Stimulated activated effector memory CD8-positive, alpha-beta T cell treated with anti-CD3 and anti-CD28 coated beads, Interleukin-12 subunit alpha, Interleukin-12 subunit beta, amount 100 ng/mL, for 72 hours (primary cell): ENCODE results near the gene KCNK2.

Experiments used
- ATAC-seq: fragments of 150-1000 bp; cut with Tn5 transposase; 2 replicates; pipeline ENCODE4 v1.10.0; 2021
- DNase-seq, 2 donors: peaks; one replicate each; pipeline ENCODE4 v3.0.0; 2021 to 2022; ENCODE audit warnings: low spot score in 2 of 2
- H3K27ac Mint-ChIP-seq: one replicate; pipeline ENCODE4 v1.8.0; 2022; ENCODE audit warnings: mild to moderate bottlenecking, mixed read lengths
- H3K36me3 Mint-ChIP-seq: one replicate; pipeline ENCODE4 v1.8.0; 2022; ENCODE audit warnings: mild to moderate bottlenecking, mixed read lengths
- H3K4me1 Mint-ChIP-seq: one replicate; pipeline ENCODE4 v1.8.0; 2022; ENCODE audit warnings: mixed read lengths
- H3K4me3 Mint-ChIP-seq: one replicate; pipeline ENCODE4 v1.8.0; 2022; ENCODE audit warnings: mild to moderate bottlenecking, mixed read lengths
- H3K9me3 Mint-ChIP-seq: one replicate; pipeline ENCODE4 v1.8.0; 2022; ENCODE audit warnings: mixed read lengths

The KCNK2 gene

DNA sequence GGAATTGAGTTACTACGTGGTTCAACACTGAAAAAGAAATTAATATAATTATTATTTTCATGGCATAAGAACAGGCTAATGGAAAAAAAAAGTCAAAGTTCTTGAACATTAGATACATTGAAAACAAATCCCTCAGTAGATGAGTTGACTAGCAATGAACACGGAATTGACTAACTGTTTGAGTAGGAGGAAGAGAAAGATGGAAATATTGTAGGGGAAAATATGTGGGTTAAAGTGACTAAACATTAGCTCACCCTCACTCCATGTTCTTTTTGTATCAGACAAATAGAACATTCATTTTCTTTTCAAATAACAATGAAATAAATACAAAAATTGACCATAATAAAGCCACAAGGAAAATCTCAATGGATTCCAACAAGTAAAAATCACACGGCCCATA, 84.3 kb downstream of the KCNK2 start:
- H3K4me3 Mint-ChIP-seq = no peak overlapping the region
- peaks cover 10% of the 10 kb centered on the region for H3K9me3 Mint-ChIP-seq
- H3K27ac Mint-ChIP-seq = no peak overlapping the region
- H3K4me1 Mint-ChIP-seq = no peaks in the 10 kb centered on the region
- H3K36me3 Mint-ChIP-seq = no peaks in the 10 kb centered on the region
- no peak for ATAC-seq
- no peak for DNase-seq

- Mint-ChIP-seq H3K36me3 (no peaks in the 10 kb centered on the region), H3K4me1 (no peaks in the 10 kb centered on the region), H3K27ac (no peak overlapping the region), H3K9me3 (peaks cover 23% of the 10 kb centered on the region), H3K4me3 (no peak overlapping the region)
- ATAC-seq (no peak), DNase-seq (no peak)
These were observed 99.0 kb downstream of the KCNK2 start for GRCh38 chr1:215181518-215181917.

DNA sequence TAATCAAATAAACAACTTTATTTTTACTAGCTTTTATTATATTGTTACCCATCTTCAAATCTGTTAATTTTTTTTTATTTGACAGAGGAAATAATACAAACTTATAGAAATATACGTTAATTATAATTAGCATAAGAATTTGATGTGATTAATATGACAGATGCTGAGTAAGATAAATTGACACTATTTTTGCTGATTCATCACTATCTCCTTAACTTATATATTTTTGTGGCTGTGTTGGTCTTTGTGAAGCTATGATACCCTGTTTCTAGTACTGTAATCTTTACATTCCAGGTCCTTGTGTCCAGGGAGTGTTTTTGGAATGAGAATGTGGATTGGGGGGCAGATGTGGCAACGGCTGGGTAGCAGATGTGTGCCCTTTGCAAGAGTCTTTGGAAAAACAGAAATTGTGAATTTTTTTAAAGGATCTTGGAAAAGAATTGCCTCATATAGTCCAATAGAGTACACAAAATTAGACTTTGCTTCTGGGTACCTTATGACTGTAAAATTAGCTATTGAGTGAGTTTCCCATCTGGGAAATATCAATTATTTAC, 102.6 kb downstream of the KCNK2 start:
- H3K27ac Mint-ChIP-seq = no peak overlapping the region
- H3K4me1 Mint-ChIP-seq = no peaks in the 10 kb centered on the region
- H3K9me3 Mint-ChIP-seq = peaks cover 10% of the 10 kb centered on the region
- DNase-seq (no peak), ATAC-seq (no peak)
- H3K4me3 Mint-ChIP-seq = no peak overlapping the region
- H3K36me3 Mint-ChIP-seq = no peaks in the 10 kb centered on the region

- Mint-ChIP-seq H3K4me1 (no peaks in the 10 kb centered on the region), H3K4me3 (no peak overlapping the region), H3K27ac (no peak overlapping the region), H3K36me3 (no peaks in the 10 kb centered on the region), H3K9me3 (peaks cover 2% of the 10 kb centered on the region)
- ATAC-seq = no peak
- DNase-seq = no peak
These were observed 105.9 kb downstream of the KCNK2 start for GRCh38 chr1:215188302-215188950.

GRCh38 chr1:215192306-215192705, 109.8 kb downstream of the KCNK2 start:
- H3K4me3 Mint-ChIP-seq = no peak overlapping the region
- DNase-seq (no peak), ATAC-seq (no peak)
- no peaks in the 10 kb centered on the region for H3K4me1 Mint-ChIP-seq
- H3K27ac Mint-ChIP-seq = no peak overlapping the region
- no peaks in the 10 kb centered on the region for H3K36me3 Mint-ChIP-seq
- peaks cover 3% of the 10 kb centered on the region for H3K9me3 Mint-ChIP-seq

DNA sequence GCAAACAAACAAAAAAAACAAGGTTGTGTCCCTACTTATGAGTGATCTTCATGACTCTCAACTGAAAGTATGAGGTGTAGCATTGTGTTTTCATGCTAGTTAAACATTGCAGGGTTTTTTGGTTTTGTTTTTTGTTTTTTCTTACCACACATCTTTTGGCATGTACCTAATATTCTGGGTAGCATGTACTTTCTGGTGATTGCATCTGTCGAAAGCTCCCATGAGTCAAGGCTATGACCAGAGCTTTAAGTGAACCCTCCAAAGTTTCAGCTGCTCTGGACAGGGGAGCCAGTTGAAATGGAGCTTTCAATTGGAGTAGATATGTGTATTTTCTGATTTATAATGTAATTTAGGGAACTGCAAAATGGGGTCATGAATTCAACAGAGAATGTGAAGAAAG, 115.5 kb downstream of the KCNK2 start:
- no peak for DNase-seq
- no peak overlapping the region for H3K27ac Mint-ChIP-seq
- no peak for ATAC-seq
- peaks cover 18% of the 10 kb centered on the region for H3K9me3 Mint-ChIP-seq
- no peaks in the 10 kb centered on the region for H3K4me1 Mint-ChIP-seq
- no peak overlapping the region for H3K4me3 Mint-ChIP-seq
- H3K36me3 Mint-ChIP-seq = no peaks in the 10 kb centered on the region

- no peaks in the 10 kb centered on the region for H3K4me1 Mint-ChIP-seq
- no peak overlapping the region for H3K4me3 Mint-ChIP-seq
- DNase-seq (no peak), ATAC-seq (no peak)
- peaks cover 15% of the 10 kb centered on the region for H3K9me3 Mint-ChIP-seq
- H3K27ac Mint-ChIP-seq = no peak overlapping the region
- no peaks in the 10 kb centered on the region for H3K36me3 Mint-ChIP-seq
These were observed 117.6 kb downstream of the KCNK2 start for GRCh38 chr1:215200121-215200520.

DNA sequence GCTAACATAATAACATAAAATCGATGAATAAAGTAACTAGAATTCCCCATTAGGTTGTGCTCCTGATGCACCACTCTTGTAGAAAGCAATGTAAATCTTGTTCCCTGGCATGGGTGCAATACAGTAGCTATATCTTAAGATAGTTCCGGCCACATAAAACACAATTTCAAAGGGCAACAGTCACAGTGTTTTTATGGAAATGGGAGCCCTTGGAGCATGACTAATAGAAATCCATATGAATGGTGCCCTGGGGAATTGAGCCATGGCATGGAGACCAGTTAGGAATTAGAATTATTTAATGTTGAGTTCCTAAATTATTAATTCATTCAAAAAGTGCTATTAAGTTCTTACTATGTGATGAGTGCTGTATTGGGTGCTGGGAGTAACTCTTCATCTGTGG, 118.7 kb downstream of the KCNK2 start:
- Mint-ChIP-seq H3K4me1 (no peaks in the 10 kb centered on the region), H3K36me3 (no peaks in the 10 kb centered on the region), H3K9me3 (peaks cover 15% of the 10 kb centered on the region), H3K27ac (no peak overlapping the region), H3K4me3 (no peak overlapping the region)
- DNase-seq (no peak), ATAC-seq (no peak)

DNA sequence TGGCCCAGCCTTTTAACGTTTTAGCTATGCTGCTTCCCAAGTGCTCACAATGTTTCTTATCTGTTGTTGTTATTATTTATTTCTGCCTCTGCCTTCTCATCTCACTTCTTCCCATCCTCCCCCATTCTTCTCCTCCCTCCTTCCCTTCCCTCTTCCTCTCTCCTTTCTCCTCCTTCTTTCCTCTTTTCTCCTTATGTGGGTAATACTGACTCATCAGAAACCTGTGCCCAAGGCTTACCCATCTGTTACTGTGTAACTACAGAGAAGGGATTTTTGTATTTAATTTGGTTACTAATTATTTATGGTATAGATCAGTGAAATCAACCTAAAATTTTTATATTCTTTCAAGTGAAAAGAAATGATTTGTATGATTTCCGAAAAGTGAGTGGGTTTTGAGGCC, 120.3 kb downstream of the KCNK2 start:
- Mint-ChIP-seq H3K4me3 (no peak overlapping the region), H3K4me1 (no peaks in the 10 kb centered on the region), H3K27ac (no peak overlapping the region), H3K36me3 (no peaks in the 10 kb centered on the region), H3K9me3 (peaks cover 15% of the 10 kb centered on the region)
- ATAC-seq (no peak), DNase-seq (no peak)

GRCh38 chr1:215210167-215210566, 127.6 kb downstream of the KCNK2 start:
- ATAC-seq (no peak), DNase-seq (no peak)
- no peak overlapping the region for H3K4me3 Mint-ChIP-seq
- H3K36me3 Mint-ChIP-seq = no peaks in the 10 kb centered on the region
- peaks cover 3% of the 10 kb centered on the region for H3K9me3 Mint-ChIP-seq
- H3K4me1 Mint-ChIP-seq = no peaks in the 10 kb centered on the region
- H3K27ac Mint-ChIP-seq = no peak overlapping the region

DNA sequence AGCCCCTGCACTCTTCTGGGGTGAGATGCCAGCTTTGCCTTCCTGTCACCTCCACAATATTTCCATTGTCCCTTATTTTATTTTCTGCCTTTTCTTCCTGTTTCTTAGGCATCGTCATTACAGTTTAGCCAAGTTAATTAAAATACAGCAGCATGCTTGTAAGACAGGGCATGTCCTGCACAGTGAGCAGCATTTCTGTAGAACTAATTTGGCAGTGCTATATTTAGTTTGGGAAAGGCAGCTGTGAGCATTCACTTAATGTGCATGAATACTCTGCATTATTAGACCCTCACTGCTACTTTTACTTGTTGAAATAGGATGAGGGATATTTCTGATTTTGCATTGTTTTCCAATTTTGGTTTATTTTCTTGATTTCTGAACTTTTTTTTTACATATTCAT, 133.3 kb downstream of the KCNK2 start:
- Mint-ChIP-seq H3K27ac (no peak overlapping the region), H3K36me3 (no peaks in the 10 kb centered on the region), H3K9me3 (peaks cover 5% of the 10 kb centered on the region), H3K4me1 (no peaks in the 10 kb centered on the region), H3K4me3 (no peak overlapping the region)
- ATAC-seq (no peak), DNase-seq (no peak)

DNA sequence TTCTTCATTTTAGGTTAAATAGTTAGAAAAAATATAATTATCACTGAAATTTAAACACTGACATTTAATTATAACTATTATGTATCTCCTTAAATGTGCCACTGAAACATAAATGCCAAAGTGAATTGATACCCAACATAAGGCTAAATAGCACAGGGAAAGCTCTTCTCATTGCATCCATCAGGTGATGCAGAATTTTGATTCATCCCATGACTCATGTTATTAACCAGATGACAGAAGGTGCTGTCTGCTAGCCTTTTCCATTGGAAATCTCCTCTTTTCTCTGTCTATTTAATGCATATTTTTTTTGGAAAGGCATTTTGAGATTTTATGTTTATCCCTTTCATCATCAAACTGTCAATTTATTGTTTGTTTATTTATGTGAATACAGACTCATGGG, 136.8 kb downstream of the KCNK2 start:
- ATAC-seq = no peak
- peaks cover 2% of the 10 kb centered on the region for H3K9me3 Mint-ChIP-seq

DNA sequence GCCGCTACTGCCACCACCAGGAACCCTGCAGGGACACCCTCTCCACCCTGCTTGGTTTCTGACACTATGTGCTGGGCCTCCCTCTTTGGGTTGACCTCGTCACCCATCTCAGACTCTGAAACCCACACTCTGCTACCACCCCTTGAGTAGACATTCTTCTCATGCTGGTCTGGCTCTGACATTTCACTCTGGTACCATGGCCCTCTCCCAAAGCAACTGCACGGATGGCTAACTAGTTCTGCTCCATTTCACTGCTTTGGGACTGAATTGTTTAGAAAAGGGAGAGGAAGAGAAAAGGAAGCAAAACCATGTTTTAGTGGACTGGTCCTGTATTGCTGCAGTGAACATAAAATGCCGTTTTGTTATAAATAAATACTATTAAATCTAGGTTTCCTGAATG, 137.8 kb downstream of the KCNK2 start:
- H3K36me3 Mint-ChIP-seq = no peaks in the 10 kb centered on the region
- peaks cover 2% of the 10 kb centered on the region for H3K9me3 Mint-ChIP-seq
- no peak overlapping the region for H3K27ac Mint-ChIP-seq
- no peak for DNase-seq
- no peak for ATAC-seq
- H3K4me1 Mint-ChIP-seq = no peaks in the 10 kb centered on the region
- H3K4me3 Mint-ChIP-seq = no peak overlapping the region

More for the DNA sequence above, 136.8 kb downstream of the KCNK2 start:
- Mint-ChIP-seq H3K4me3 (no peak overlapping the region), H3K27ac (no peak overlapping the region), H3K4me1 (no peaks in the 10 kb centered on the region), H3K36me3 (no peaks in the 10 kb centered on the region)
- no peak for DNase-seq

DNA sequence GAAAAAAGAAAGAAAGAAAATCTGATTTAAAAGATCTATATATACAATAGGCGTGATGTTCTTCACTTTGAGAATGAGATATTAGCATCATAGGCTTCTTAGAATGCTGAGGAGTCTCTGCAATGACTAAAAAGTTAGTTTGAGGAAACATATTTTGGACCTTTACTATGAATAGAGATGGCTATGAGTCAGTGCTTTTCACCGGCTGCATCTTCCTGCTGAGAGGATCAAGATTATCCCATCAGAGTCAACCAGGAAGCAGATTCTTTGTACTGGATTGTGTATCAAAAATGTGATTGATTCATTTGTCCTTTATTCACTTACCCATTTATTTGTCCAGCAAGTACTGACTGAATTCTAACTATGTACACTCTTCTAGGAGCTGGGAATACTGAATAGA, 144.2 kb downstream of the KCNK2 start:
- Mint-ChIP-seq H3K27ac (no peak overlapping the region), H3K4me1 (no peaks in the 10 kb centered on the region), H3K36me3 (no peaks in the 10 kb centered on the region), H3K9me3 (peaks cover 3% of the 10 kb centered on the region), H3K4me3 (no peak overlapping the region)
- DNase-seq (no peak), ATAC-seq (no peak)

GRCh38 chr1:215228193-215228592, 145.7 kb downstream of the KCNK2 start:
- Mint-ChIP-seq H3K27ac (no peak overlapping the region), H3K36me3 (no peaks in the 10 kb centered on the region), H3K9me3 (peaks cover 3% of the 10 kb centered on the region), H3K4me3 (no peak overlapping the region), H3K4me1 (no peaks in the 10 kb centered on the region)
- no peak for ATAC-seq
- DNase-seq = no peak

DNA sequence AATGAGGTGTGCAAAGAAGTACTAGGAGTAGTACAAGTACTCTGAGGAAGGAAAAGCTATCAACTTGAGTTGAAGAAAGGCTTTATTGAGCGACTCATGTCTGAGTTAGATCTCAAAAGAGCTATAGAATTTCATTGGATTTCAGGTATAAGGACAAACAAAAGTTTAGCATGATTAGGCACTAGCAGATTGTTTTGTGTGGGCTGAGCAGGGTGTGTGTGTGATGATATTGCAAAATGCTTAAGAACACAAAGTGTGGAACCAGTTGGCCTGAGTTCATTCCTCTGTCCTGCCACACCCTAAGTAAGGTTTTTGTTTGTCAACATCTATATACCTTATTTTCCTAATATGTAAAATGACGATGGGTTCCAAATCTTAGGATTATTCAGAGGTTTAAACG, 158.9 kb downstream of the KCNK2 start:
- H3K4me1 Mint-ChIP-seq = no peaks in the 10 kb centered on the region
- DNase-seq = no peak
- H3K36me3 Mint-ChIP-seq = no peaks in the 10 kb centered on the region
- H3K27ac Mint-ChIP-seq = no peak overlapping the region
- H3K4me3 Mint-ChIP-seq = no peak overlapping the region
- no peak for ATAC-seq
- H3K9me3 Mint-ChIP-seq = peaks cover 9% of the 10 kb centered on the region
